Thymus (tissue), 11 donors: ENCODE results near the gene LEMD1. TPM values are rescaled to one million over a fixed set of nuclear protein-coding genes. Genes with fewer than 3 reads are reported as not detected.

ENCODE experiments used
- DNase-seq, 9 donors: peaks; one replicate each; pipeline ENCODE4 v3.0.0-alpha.2; 2013; ENCODE audit warnings: low spot score in 9 of 9, low read depth in 6 of 9, missing footprints in 1 of 9
- H3K27ac ChIP-seq, 2 donors: one replicate each; pipeline ENCODE4 v1.5.1; 2013; ENCODE audit warnings: control low read depth in 1 of 2, low read depth in 1 of 2, low read length in 1 of 2, mild to moderate bottlenecking in 1 of 2, moderate library complexity in 1 of 2
- H3K27me3 ChIP-seq, 2 donors: one replicate each; pipeline ENCODE4 v1.5.1; 2013; ENCODE audit warnings: low read length in 1 of 2; ENCODE audit not compliant: control insufficient read depth in 2 of 2, insufficient read depth in 1 of 2
- H3K36me3 ChIP-seq, 2 donors: one replicate each; pipeline ENCODE4 v1.5.1; 2013; ENCODE audit warnings: low read length in 1 of 2, mild to moderate bottlenecking in 1 of 2, moderate library complexity in 1 of 2; ENCODE audit not compliant: control insufficient read depth in 2 of 2, insufficient read depth in 2 of 2
- H3K4me1 ChIP-seq, 2 donors: one replicate each; pipeline ENCODE4 v1.5.1; 2013; ENCODE audit warnings: low read length in 2 of 2; ENCODE audit not compliant: control insufficient read depth in 2 of 2, insufficient read depth in 2 of 2
- H3K4me3 ChIP-seq, 2 donors: one replicate each; pipeline ENCODE4 v1.5.1; 2013; ENCODE audit warnings: low read length in 2 of 2, control low read depth in 1 of 2, mild to moderate bottlenecking in 1 of 2
- H3K9me3 ChIP-seq, 2 donors: one replicate each; pipeline ENCODE4 v1.5.1; 2013; ENCODE audit warnings: low read length in 1 of 2, mild to moderate bottlenecking in 1 of 2; ENCODE audit not compliant: control insufficient read depth in 2 of 2, insufficient read depth in 1 of 2
- WGBS: extraction: QIAGEN DNeasy Blood & Tissue Kit; methylation state at CpG from one replicate; pipeline ENCODE4 v1.1.7; 2013; 5-methylcytosine and 5-hydroxymethylcytosine counted together
- polyA plus RNA-seq: library from polyadenylated mRNA; stranded (reverse); fragments of 200-250 nt; gene quantifications from one replicate; pipeline ENCODE4 v1.2.3, GENCODE V29; 2013
- total RNA-seq: library from RNA; stranded (reverse); fragments of 120-200 nt; gene quantifications from one replicate; pipeline ENCODE4 v1.2.4, GENCODE V29; 2013
- donor health status: healthy.

LEMD1 gene
- total and polyA plus RNA-seq, 2 donors = 0.24 to 0.66 TPM

DNA sequence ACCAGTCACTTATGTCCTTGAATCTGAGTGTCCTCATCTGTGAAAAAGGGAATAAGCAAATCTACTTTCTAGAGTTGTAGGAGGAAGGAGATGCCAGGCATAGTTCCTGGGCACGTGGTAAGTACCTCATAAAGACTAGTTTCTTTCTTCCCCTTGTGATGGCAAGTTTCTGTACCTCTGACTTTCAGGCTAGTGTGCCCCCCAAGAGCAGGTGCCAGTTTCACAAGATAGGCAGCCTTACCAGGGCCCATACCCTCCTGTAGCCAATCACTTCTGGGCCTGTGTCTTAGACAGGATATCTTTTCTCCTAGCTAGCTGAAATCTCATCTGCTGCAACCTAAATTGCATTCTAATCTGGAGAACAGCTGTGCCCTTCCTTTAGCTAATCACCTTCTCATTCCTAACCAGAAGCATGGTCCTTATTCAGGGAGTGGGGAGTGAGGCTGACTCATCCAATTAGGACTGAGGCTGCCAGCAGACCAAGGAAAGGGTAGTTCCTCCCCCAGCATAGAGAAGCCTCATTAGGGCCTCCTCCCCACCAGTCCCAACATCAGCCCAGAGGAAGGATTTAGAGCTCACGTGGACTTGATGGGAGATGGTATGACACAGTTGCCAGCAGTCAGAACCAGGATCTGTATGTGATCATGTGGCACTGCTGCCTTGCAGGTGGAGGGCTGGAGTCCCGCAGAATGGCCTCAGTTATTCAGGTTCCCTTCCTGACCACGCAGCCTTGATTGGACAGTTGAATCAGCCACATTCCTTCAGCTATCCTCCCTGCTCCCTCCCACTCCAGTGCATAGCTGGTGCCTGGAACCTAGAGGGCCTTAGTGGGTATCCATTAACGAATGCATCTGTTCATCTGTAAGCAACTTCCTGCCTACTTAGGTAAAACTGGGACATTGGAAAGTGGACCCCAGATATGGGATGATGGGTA lies 73.0 kb downstream of the LEMD1 start:
- DNase-seq = no peak
- Histone ChIP-seq H3K27me3 (peaks cover 16 to 71% of the 10 kb centered on the region in 2 donors), H3K4me1 (no peaks in the 10 kb centered on the region), H3K36me3 (no peaks in the 10 kb centered on the region), H3K27ac (no peak overlapping the region), H3K4me3 (no peak overlapping the region), H3K9me3 (no peaks in the 10 kb centered on the region)
- WGBS = 74% methylated on average over 5 of the region's 5 CpGs

DNA sequence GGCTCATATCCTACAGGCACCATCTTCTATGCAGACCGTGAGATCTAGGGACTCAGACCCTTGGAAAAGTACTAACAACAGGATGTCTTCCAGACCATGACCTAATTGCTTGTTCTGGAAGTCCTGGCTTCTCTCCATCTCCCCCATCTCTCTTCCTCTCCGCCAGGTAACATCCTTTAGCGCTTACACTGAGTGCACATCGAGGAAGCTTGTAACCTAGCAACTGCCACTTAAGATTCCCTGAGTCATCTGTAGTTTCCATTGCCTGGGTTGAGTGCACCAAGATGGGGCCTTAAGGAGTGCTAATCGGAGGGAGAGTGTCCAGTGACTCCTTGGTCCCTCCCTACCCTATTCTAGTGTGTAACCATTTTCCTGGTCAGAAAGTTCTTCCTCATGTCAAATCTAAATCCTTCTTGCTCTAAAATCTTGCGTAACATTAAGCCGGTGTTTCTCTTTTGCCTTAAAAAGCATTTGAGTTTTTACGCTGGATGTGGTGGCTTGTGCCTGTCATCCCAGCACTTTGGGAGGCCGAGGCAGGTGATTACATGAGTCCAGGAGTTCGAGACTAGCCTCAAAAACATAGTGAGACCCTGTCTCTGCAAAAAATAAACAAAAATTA lies 74.8 kb downstream of the LEMD1 start:
- 84% methylated on average over 10 of the region's 10 CpGs for whole genome bisulfite sequencing
- H3K9me3 ChIP-seq = peaks cover 0 to 3% of the 10 kb centered on the region in 2 donors
- DNase-seq = no peak
- peaks cover 33 to 86% of the 10 kb centered on the region in 2 donors for H3K27me3 ChIP-seq
- no peak overlapping the region for H3K4me3 ChIP-seq
- no peaks in the 10 kb centered on the region for H3K36me3 ChIP-seq
- peaks cover 0 to 3% of the 10 kb centered on the region in 2 donors for H3K4me1 ChIP-seq
- H3K27ac ChIP-seq = no peak overlapping the region

GRCh38 chr1:205345761-205346160 lies 76.1 kb downstream of the LEMD1 start:
- no peak for DNase-seq
- H3K4me3 ChIP-seq = no peak overlapping the region
- peaks cover 0 to 3% of the 10 kb centered on the region in 2 donors for H3K9me3 ChIP-seq
- H3K27ac ChIP-seq = no peak overlapping the region
- H3K36me3 ChIP-seq = no peaks in the 10 kb centered on the region
- peaks cover 0 to 3% of the 10 kb centered on the region in 2 donors for H3K4me1 ChIP-seq
- 92% methylated on average over 11 of the region's 11 CpGs for WGBS
- peaks cover 36 to 93% of the 10 kb centered on the region in 2 donors for H3K27me3 ChIP-seq

DNA sequence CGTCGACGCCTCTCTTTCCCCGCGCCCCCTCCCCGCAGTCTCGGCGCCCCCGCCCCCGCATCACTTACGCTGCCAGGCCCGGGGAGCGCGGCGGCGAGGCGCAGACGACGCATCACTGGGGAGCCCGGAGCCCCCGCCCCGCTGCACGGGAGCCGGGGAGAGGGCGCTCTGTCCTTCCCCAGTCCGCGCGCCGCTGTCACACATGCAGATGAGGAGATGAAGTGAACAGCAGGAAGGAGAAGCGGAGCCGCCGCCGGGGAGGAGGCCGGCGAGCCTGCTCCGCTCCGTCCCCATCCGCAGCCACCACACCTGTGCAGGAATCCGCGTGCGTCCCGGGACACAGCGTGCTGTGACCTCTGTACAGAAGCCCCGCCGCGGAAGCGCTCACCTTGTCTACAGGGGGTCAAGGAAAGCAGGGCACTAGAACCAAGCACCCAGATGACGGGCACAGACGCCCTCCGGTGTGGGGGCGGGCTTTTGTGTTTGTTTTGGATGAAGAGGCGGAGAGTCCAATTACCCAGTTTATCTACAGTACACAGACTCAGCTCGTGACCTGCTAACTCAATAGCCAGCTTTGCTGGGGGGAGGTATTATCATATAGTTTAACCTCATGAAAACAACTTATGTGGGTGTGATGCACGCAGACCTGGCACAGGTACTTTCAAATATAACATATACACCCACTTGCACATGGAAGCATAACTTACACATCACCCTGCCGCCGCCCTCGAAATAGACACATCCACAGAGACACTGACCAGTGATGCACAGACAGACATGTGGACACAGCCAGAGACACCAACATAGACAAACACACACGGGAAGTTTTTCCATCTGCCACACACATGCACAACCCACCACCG lies 77.6 kb downstream of the LEMD1 start:
- peaks cover 36 to 89% of the 10 kb centered on the region in 2 donors for H3K27me3 ChIP-seq
- peaks cover 0 to 3% of the 10 kb centered on the region in 2 donors for H3K9me3 ChIP-seq
- peak in 1 of 9 donors; percentile 28 for DNase-seq
- no peak overlapping the region for H3K27ac ChIP-seq
- peaks cover 0 to 3% of the 10 kb centered on the region in 2 donors for H3K4me1 ChIP-seq
- H3K4me3 ChIP-seq = peak overlapping the region in 1 of 2 donors; percentile 30
- 14% methylated on average over 59 of the region's 59 CpGs for WGBS
- no peaks in the 10 kb centered on the region for H3K36me3 ChIP-seq

- Histone ChIP-seq H3K4me3 (peak overlapping the region in 1 of 2 donors; percentile 30), H3K36me3 (no peaks in the 10 kb centered on the region), H3K9me3 (peaks cover 0 to 3% of the 10 kb centered on the region in 2 donors), H3K4me1 (peaks cover 0 to 3% of the 10 kb centered on the region in 2 donors), H3K27me3 (peaks cover 36 to 88% of the 10 kb centered on the region in 2 donors), H3K27ac (no peak overlapping the region)
- 5% methylated on average over 63 of the region's 63 CpGs for WGBS
- no peak for DNase-seq
Measured at GRCh38 chr1:205343431-205344065, 78.3 kb downstream of the LEMD1 start.

- WGBS = 33% methylated on average over 12 of the region's 12 CpGs
- peaks cover 0 to 3% of the 10 kb centered on the region in 2 donors for H3K4me1 ChIP-seq
- no peaks in the 10 kb centered on the region for H3K36me3 ChIP-seq
- DNase-seq = no peak
- peaks cover 36 to 88% of the 10 kb centered on the region in 2 donors for H3K27me3 ChIP-seq
- H3K27ac ChIP-seq = no peak overlapping the region
- H3K9me3 ChIP-seq = peaks cover 0 to 3% of the 10 kb centered on the region in 2 donors
- no peak overlapping the region for H3K4me3 ChIP-seq
Measured at GRCh38 chr1:205342986-205343385, 78.9 kb downstream of the LEMD1 start.

DNA sequence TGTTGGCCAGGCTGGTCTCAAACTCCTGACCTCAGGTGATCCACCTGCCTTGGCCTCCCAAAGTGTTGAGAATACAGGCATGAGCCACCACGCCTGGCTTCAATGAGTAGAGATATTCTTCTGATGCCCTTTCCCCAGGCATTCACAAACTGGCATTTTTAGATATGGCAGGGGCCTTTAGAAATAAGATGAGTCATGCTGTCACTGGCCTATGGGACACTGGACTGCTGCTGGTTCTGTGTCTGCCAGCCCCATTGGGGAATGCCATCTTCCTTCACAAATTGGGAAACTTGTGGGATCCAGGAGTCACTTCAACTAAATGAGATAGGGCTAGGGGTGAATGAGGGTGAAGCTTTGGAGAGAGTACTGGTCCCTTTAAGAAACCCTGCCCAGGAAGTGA lies 81.2 kb downstream of the LEMD1 start:
- Histone ChIP-seq H3K4me3 (no peak overlapping the region), H3K27ac (no peak overlapping the region), H3K4me1 (peaks cover 0 to 3% of the 10 kb centered on the region in 2 donors), H3K27me3 (peaks cover 29 to 87% of the 10 kb centered on the region in 2 donors), H3K36me3 (no peaks in the 10 kb centered on the region), H3K9me3 (peaks cover 0 to 3% of the 10 kb centered on the region in 2 donors)
- no peak for DNase-seq
- WGBS = 94% methylated on average over 1 of the region's 1 CpG

DNA sequence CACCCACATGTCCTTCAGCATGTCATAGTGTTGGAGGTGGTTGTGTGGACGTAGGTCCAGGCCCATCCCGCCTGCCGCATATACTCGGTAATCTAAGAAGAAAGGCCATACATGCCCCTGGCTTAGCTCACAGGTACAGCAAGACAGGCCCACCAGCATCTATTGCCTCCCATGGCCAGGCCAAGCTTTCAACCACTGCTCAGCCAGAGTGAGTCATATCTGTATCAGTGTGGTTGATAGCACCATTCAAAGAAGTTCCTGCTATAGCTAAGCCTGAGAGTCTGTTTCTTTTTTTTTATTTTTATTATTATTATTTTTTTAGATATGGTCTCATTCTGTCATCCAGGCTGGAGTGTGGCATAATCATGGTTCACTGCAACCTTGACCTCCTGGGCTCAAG lies 82.1 kb downstream of the LEMD1 start:
- H3K9me3 ChIP-seq = peaks cover 0 to 3% of the 10 kb centered on the region in 2 donors

More for the DNA sequence above, 82.1 kb downstream of the LEMD1 start:
- no peak overlapping the region for H3K4me3 ChIP-seq
- H3K27me3 ChIP-seq = peaks cover 25 to 85% of the 10 kb centered on the region in 2 donors
- H3K36me3 ChIP-seq = no peaks in the 10 kb centered on the region
- DNase-seq = no peak
- WGBS = 99% methylated on average over 4 of the region's 4 CpGs
- H3K4me1 ChIP-seq = peaks cover 0 to 3% of the 10 kb centered on the region in 2 donors
- no peak overlapping the region for H3K27ac ChIP-seq
